Measurements from ENCODE around the gene IL34. TPM values are rescaled to one million over a fixed set of nuclear protein-coding genes. Genes with fewer than 3 reads are reported as not detected.

Gene IL34
- total and polyA plus RNA-seq, 2 of the 13 experiments (the other 11 are each of a cell fraction or from before 2014, with no cell fraction given): 1.2 to 1.3 TPM

DNA sequence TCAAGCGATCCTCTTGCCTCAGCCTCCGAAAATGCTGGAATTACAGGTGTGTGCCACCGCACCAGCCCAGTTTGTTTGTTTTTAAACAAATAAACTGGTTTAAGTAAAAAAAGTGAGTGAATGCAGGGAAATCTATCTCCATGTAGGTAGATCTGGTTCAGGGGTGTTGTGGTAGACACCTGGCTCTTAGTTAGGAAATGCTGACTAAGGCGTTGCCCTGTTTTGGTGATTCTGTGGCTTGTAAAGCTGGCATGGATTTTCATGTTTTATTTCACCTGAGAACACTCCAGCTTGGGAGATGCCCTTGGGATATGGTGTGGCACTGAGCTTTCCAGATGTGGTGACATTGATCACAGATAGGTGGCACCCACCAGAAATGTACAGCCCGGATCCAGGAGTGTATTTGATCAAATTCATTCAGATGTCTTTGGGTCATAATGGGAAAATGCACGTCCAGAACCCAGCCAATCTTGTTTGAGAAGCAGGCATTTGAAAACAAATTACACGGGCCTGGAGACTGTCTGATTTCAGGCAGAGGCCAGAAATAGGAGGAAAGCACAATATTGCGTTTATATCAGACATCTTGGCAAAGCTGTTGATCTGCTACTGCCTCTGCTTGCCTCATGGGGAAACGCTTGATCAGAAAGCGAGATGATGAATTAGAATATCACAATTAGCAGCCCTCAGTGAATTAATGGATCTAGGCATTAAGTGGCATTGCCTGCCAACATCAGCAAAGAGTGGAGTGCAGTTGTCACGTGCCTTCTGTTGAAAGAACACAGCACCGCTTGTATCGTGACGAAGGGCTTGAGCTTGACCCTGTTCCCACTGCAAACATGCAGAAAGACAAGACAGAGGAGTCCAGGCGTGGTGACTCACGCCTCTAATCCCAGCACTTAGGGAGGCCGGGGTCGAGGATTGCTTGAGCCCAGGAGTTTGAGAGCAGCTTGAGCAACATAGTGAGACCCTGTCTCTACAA lies 7.3 kb upstream of the IL34 start (continued):
- TF ChIP-seq, protein P1, sequence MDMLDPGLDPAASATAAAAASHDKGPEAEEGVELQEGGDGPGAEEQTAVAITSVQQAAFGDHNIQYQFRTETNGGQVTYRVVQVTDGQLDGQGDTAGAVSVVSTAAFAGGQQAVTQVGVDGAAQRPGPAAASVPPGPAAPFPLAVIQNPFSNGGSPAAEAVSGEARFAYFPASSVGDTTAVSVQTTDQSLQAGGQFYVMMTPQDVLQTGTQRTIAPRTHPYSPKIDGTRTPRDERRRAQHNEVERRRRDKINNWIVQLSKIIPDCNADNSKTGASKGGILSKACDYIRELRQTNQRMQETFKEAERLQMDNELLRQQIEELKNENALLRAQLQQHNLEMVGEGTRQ (IDR thresholded peaks at IDR 0.05; ENCODE audit: low read depth, low read length): peak; percentile 78
- TF ChIP-seq, protein P1 (CRISPR knock-in tag; IDR thresholded peaks at IDR 0.05; ENCODE audit: borderline replicate concordance): peak; percentile 63; the same call in 1 of the 2 replicates

DNA sequence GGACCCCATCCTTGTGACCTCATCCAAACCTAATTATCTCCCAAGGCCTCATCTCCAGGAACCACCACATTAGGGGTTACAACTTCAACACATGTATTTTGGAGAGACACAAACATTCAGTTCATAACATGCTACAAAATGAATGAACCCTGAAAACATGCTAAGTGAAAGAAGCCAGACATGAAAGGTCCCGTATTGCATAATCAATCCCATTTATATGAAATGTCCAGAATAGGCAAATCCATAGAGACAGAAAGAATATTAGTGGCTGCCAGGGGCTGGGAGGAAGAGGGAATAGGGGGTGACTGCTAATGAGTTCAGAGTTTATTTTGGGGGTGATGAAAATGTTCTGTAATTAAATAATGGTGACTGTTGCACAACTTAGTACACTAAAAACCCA lies 3.7 kb upstream of the IL34 start:
- H3K9me3 ChIP-seq (ENCODE audit: low read length): no peaks in the 10 kb centered on the region
- peaks cover 4 to 29% of the 10 kb centered on the region in 2 experiments; a peak in 4 of 5 replicates for H3K27me3 ChIP-seq (ENCODE audit: control insufficient read depth in 1 of 2, insufficient read depth in 2 of 2, low read length in 2 of 2)
- no peak overlapping the region for H3K4me3 ChIP-seq (replicated peaks in 1 of 3; ENCODE audit: insufficient read depth in 1 of 3, low read depth in 2 of 3, low read length in 3 of 3)
- intact Hi-C loops (cut with micrococcal nuclease; ENCODE audit: unreplicated experiment): no loop called here
- ATAC-seq: no peak
- H3K4me2 ChIP-seq (ENCODE audit: low read depth, low read length): no peak overlapping the region
- TF ChIP-seq ZNF775 (CRISPR knock-in tag; IDR thresholded peaks at IDR 0.05; ENCODE audit: borderline replicate concordance) (no peak), CEBPB (IDR thresholded peaks at IDR 0.05; ENCODE audit: borderline replicate concordance, low read depth, low read length) (peak; percentile 71; the same call in 1 of the 2 replicates)
- in situ Hi-C loops (cut with HindIII; ENCODE audit: extremely low pct_ligation_motif_present, low pct_unique_long_range_greater_than_20kb): no loop called here
- 84% methylated on average over 1 of the region's 1 CpG for WGBS (ENCODE audit: low lambda C conversion rate)
- FAIRE-seq: no peak
- POLR2A ChIA-PET: no interaction called here
- BruUV-seq (replicated peaks): no TSS peak
- H3K36me3 ChIP-seq (replicated peaks in 1 of 2; ENCODE audit: control insufficient read depth in 1 of 2, insufficient read depth in 2 of 2, low read length in 2 of 2): no peaks in the 10 kb centered on the region
- DNase-seq (ENCODE audit: low spot score): no peak
- no peak overlapping the region for H3K9ac ChIP-seq (ENCODE audit: insufficient read depth, low read depth, low read length)
- no peak overlapping the region for H2AFZ ChIP-seq (ENCODE audit: low read length)
- H3K79me2 ChIP-seq (ENCODE audit: insufficient read depth, low read length): no peaks in the 10 kb centered on the region
- peaks cover 20% of the 10 kb centered on the region for H3K4me1 ChIP-seq (ENCODE audit: insufficient read depth, low read length)
- no peaks in the 10 kb centered on the region for H4K20me1 ChIP-seq (ENCODE audit: insufficient read depth, low read length)
- CTCF ChIA-PET (ENCODE audit: low intra/inter-chr PET ratio, low total read pairs): no interaction called here
- no peak overlapping the region for H3K27ac ChIP-seq (ENCODE audit: extremely low read length, insufficient read depth, low read length)
